H9 (cell line): ENCODE measurements around the gene DAB2IP. TPM values are rescaled to one million over a fixed set of nuclear protein-coding genes. Genes with fewer than 3 reads are reported as not detected.

Experiments used
- DNase-seq: peaks from one replicate; pipeline ENCODE4 v3.0.0-alpha.2; 2017
- H2AFZ ChIP-seq: one replicate; pipeline ENCODE4 v1.6.1; 2013; ENCODE audit warnings: mild to moderate bottlenecking, low read length, control low read depth, moderate library complexity
- H2AK5ac ChIP-seq: 2 replicates; pipeline ENCODE4 v1.6.1; 2013; ENCODE audit warnings: low read length, control low read depth, mixed read lengths; ENCODE audit not compliant: insufficient read length
- H2BK120ac ChIP-seq: one replicate; pipeline ENCODE4 v1.6.1; 2013; ENCODE audit warnings: low read depth, mild to moderate bottlenecking, low read length, control low read depth, inconsistent platforms; ENCODE audit not compliant: poor library complexity, severe bottlenecking
- H2BK12ac ChIP-seq: 2 replicates; pipeline ENCODE4 v1.6.1; 2013; ENCODE audit warnings: low read length, control low read depth, mixed read lengths, low read depth; ENCODE audit not compliant: insufficient read length
- H2BK15ac ChIP-seq: 2 replicates; pipeline ENCODE4 v1.6.1; 2013; ENCODE audit warnings: low read depth, low read length, control low read depth
- H2BK20ac ChIP-seq: one replicate; pipeline ENCODE4 v1.6.1; 2013; ENCODE audit warnings: low read depth, mild to moderate bottlenecking, low read length, control low read depth, inconsistent platforms; ENCODE audit not compliant: poor library complexity, severe bottlenecking
- H2BK5ac ChIP-seq: 2 replicates; pipeline ENCODE4 v1.6.1; 2013; ENCODE audit warnings: low read length, control low read depth, mixed read lengths; ENCODE audit not compliant: insufficient read length
- H3K14ac ChIP-seq: 2 replicates; pipeline ENCODE4 v1.6.1; 2013; ENCODE audit warnings: low read length, control low read depth; ENCODE audit not compliant: insufficient read depth
- H3K18ac ChIP-seq: 2 replicates; pipeline ENCODE4 v1.6.1; 2013; ENCODE audit warnings: low read depth, mild to moderate bottlenecking, mixed read lengths, low read length, control low read depth; ENCODE audit not compliant: insufficient read length
- H3K23ac ChIP-seq: 2 replicates; pipeline ENCODE4 v1.6.1; 2013; ENCODE audit warnings: low read length, control low read depth, mixed read lengths, low read depth; ENCODE audit not compliant: insufficient read length
- H3K23me2 ChIP-seq: 2 replicates; pipeline ENCODE4 v1.6.1; 2013; ENCODE audit warnings: low read depth, mild to moderate bottlenecking, mixed read lengths, low read length, control low read depth; ENCODE audit not compliant: insufficient read length, poor library complexity, severe bottlenecking
- H3K27ac ChIP-seq: 2 replicates; pipeline ENCODE4 v1.5.1; 2013; ENCODE audit warnings: low read length, control low read depth, mixed read lengths, low read depth; ENCODE audit not compliant: insufficient read length
- H3K27me3 ChIP-seq: 2 replicates; pipeline ENCODE4 v1.6.1; 2013; ENCODE audit warnings: low read length, control low read depth, inconsistent platforms; ENCODE audit not compliant: insufficient read depth
- H3K4ac ChIP-seq: 2 replicates; pipeline ENCODE4 v1.6.1; 2013; ENCODE audit warnings: low read depth, mild to moderate bottlenecking, control low read depth, inconsistent platforms, low read length, moderate library complexity
- H3K4me1 ChIP-seq: 2 replicates; pipeline ENCODE4 v1.6.1; 2013; ENCODE audit warnings: low read length, control low read depth, inconsistent platforms; ENCODE audit not compliant: insufficient read depth
- H3K4me2 ChIP-seq: 2 replicates; pipeline ENCODE4 v1.6.1; 2013; ENCODE audit warnings: low read length, control low read depth, mixed read lengths; ENCODE audit not compliant: insufficient read length, insufficient read depth
- H3K56ac ChIP-seq: 2 replicates; pipeline ENCODE4 v1.6.1; 2013; ENCODE audit warnings: low read depth, mild to moderate bottlenecking, mixed read lengths, low read length, control low read depth; ENCODE audit not compliant: insufficient read length
- H3K79me1 ChIP-seq: 2 replicates; pipeline ENCODE4 v1.6.1; 2013; ENCODE audit warnings: low read depth, mild to moderate bottlenecking, moderate library complexity, low read length, control low read depth, inconsistent platforms; ENCODE audit not compliant: insufficient read depth, poor library complexity, severe bottlenecking
- H3K79me2 ChIP-seq: 2 replicates; pipeline ENCODE4 v1.6.1; 2013; ENCODE audit warnings: low read length, control low read depth, inconsistent platforms; ENCODE audit not compliant: insufficient read depth
- H3K9ac ChIP-seq: 2 replicates; pipeline ENCODE4 v1.6.1; 2013; ENCODE audit warnings: low read length, control low read depth, mixed read lengths; ENCODE audit not compliant: insufficient read length; ENCODE audit errors: extremely low read depth
- H3K9me3 ChIP-seq: one replicate; pipeline ENCODE4 v1.6.1; 2013; ENCODE audit warnings: low read depth, low read length, inconsistent platforms; ENCODE audit not compliant: control insufficient read depth
- H3T11ph ChIP-seq: one replicate; pipeline ENCODE4 v1.6.1; 2013; ENCODE audit warnings: mild to moderate bottlenecking, low read length, control low read depth, inconsistent platforms
- H4K20me1 ChIP-seq: one replicate; pipeline ENCODE4 v1.6.1; 2013; ENCODE audit not compliant: control insufficient read depth, insufficient read length, insufficient read depth
- H4K5ac ChIP-seq: 2 replicates; pipeline ENCODE4 v1.6.1; 2013; ENCODE audit warnings: low read depth, mild to moderate bottlenecking, mixed read lengths, low read length, control low read depth; ENCODE audit not compliant: insufficient read length
- H4K8ac ChIP-seq: replicated peaks from 2 replicates; pipeline ENCODE4 v1.6.1; 2013; ENCODE audit warnings: low read length, control low read depth, mixed read lengths, low read depth; ENCODE audit not compliant: insufficient read length
- H4K91ac ChIP-seq: 2 replicates; pipeline ENCODE4 v1.6.1; 2013; ENCODE audit warnings: low read depth, mild to moderate bottlenecking, moderate library complexity, mixed read lengths, low read length, control low read depth; ENCODE audit not compliant: insufficient read length
- H3K27ac Mint-ChIP-seq, 3 experiments: 2 replicates in 2 of 3; 3 replicates in 1 of 3; pipeline ENCODE4 v1.8.0; 2020 to 2021; ENCODE audit warnings: mixed read lengths in 3 of 3, mild to moderate bottlenecking in 1 of 3, moderate library complexity in 1 of 3
- H3K27me3 Mint-ChIP-seq: 2 replicates; pipeline ENCODE4 v1.8.0; 2021; ENCODE audit warnings: low read depth, mild to moderate bottlenecking, moderate library complexity, mixed read lengths
- H3K36me3 Mint-ChIP-seq, 3 experiments: 2 replicates in 2 of 3; 3 replicates in 1 of 3; pipeline ENCODE4 v1.8.0; 2020 to 2021; ENCODE audit warnings: low read depth in 3 of 3, mixed read lengths in 3 of 3; ENCODE audit not compliant: insufficient read depth in 1 of 3
- H3K4me1 Mint-ChIP-seq, 2 experiments: 2 replicates each; pipeline ENCODE4 v1.8.0; 2020; ENCODE audit warnings: mixed read lengths in 2 of 2
- H3K4me3 Mint-ChIP-seq, 2 experiments: 2 replicates in 1 of 2; 3 replicates in 1 of 2; pipeline ENCODE4 v1.8.0; 2020 to 2021; ENCODE audit warnings: mild to moderate bottlenecking in 2 of 2, mixed read lengths in 2 of 2, moderate library complexity in 1 of 2
- H3K9me3 Mint-ChIP-seq, 2 experiments: 2 replicates in 1 of 2; 3 replicates in 1 of 2; pipeline ENCODE4 v1.8.0; 2020; ENCODE audit warnings: mild to moderate bottlenecking in 2 of 2, mixed read lengths in 2 of 2, moderate library complexity in 1 of 2
- WGBS: extraction: QIAGEN DNeasy Blood & Tissue Kit; methylation state at CpG from one replicate; pipeline ENCODE4 v1.1.7; 2013; ENCODE audit warnings: missing lambda C conversion rate, low lambda C conversion rate, mixed read lengths; ENCODE audit not compliant: insufficient read length; ENCODE audit errors: extremely low coverage; 5-methylcytosine and 5-hydroxymethylcytosine counted together
- total RNA-seq: library from RNA; stranded (reverse); gene quantifications from 2 replicates; pipeline ENCODE4 v1.2.1, GENCODE V29; 2021
- TF ChIP-seq, protein P1 (sequence below): fragments of 200-600 bp; sonication (generic); conservative IDR thresholded peaks from 3 replicates; pipeline ENCODE4 v1.8.0; 2021; ENCODE audit warnings: antibody characterized with exemption, mild to moderate bottlenecking

Gene DAB2IP
- total RNA-seq, 1 experiment from 2014 or later, result 22.6 TPM

DNA sequence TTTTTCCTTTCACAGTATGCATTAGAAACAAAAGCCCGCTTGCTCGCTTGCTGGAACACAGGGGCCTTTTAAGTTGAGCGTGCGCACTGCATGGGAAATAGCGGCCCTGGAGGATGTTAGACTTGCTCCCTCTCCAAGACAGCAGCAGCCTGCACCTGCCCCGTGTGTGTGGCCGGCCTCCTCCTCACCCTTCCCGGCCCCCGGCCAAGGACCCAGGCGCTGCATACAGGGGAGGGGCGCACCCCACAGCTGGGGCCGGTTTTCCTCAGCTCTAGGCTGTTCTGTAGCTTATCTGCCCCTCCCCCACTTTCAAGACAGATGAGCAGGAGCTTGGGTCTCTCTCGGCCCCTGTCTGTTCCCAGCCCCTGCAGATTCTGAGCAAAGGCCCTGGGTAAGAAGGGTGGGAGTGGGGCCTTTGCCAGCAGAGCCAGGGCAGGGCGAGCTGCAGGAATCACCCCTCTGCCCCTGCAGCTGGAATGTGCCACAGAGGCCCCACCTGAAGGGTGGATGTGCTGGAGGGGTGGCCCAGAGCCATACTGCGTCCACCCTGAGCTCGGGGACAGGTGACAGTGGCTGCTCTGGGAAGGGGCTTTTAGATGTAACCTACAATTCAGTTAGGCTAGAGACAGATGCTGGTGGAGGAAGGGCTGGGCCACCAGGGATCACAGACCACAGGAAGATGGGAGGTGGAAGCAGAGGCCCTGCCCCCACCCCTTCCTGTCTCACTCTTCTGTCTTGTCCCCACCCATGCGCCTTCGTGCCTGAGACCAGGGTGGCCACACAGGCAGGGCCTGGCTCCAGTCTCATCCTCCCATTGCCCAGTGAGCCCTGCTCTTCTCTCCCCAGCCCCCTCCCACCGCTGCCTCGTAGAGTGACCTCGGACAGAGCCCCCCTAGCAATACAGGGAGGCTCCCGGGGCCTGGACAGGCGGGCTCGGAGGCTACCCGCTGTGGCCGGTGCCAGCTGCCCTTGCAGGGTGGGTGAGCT is 132.4 kb downstream of the DAB2IP start:
- Histone ChIP-seq H2AFZ (no peak overlapping the region), H4K5ac (no peak overlapping the region), H2BK15ac (no peak overlapping the region), H2BK5ac (no peak overlapping the region), H3K4me2 (no peak overlapping the region), H2BK20ac (no peak overlapping the region), H2BK12ac (no peak overlapping the region), H4K20me1 (no peaks in the 10 kb centered on the region), H3T11ph (no peak overlapping the region), H3K4ac (no peak overlapping the region), H4K91ac (no peak overlapping the region), H3K27ac (no peak overlapping the region), H3K14ac (no peak overlapping the region), H3K23me2 (no peaks in the 10 kb centered on the region), H3K9me3 (no peaks in the 10 kb centered on the region), H3K27me3 (no peaks in the 10 kb centered on the region), H3K79me1 (no peaks in the 10 kb centered on the region), H3K4me1 (peaks cover 2% of the 10 kb centered on the region; the same call in 1 of the 2 replicates), H2AK5ac (no peak overlapping the region), H3K56ac (no peak overlapping the region), H3K18ac (no peak overlapping the region), H4K8ac (no peak overlapping the region), H3K79me2 (no peaks in the 10 kb centered on the region), H3K23ac (no peak overlapping the region), H3K9ac (no peak overlapping the region), H2BK120ac (no peak overlapping the region)
- Mint-ChIP-seq H3K36me3 (peaks cover 15 to 35% (median 26%) of the 10 kb centered on the region in 3 experiments; a peak in 6 of 7 replicates), H3K27me3 (no peaks in the 10 kb centered on the region; the same call in 1 of the 2 replicates), H3K4me1 (peaks cover 50 to 53% of the 10 kb centered on the region in 2 experiments), H3K9me3 (no peaks in the 10 kb centered on the region; a peak in 1 of 5 replicates), H3K4me3 (no peak overlapping the region), H3K27ac (peak overlapping the region in 1 of 3 experiments; percentile 68; a peak in 2 of 7 replicates)
- TF ChIP-seq, protein P1, sequence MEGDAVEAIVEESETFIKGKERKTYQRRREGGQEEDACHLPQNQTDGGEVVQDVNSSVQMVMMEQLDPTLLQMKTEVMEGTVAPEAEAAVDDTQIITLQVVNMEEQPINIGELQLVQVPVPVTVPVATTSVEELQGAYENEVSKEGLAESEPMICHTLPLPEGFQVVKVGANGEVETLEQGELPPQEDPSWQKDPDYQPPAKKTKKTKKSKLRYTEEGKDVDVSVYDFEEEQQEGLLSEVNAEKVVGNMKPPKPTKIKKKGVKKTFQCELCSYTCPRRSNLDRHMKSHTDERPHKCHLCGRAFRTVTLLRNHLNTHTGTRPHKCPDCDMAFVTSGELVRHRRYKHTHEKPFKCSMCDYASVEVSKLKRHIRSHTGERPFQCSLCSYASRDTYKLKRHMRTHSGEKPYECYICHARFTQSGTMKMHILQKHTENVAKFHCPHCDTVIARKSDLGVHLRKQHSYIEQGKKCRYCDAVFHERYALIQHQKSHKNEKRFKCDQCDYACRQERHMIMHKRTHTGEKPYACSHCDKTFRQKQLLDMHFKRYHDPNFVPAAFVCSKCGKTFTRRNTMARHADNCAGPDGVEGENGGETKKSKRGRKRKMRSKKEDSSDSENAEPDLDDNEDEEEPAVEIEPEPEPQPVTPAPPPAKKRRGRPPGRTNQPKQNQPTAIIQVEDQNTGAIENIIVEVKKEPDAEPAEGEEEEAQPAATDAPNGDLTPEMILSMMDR, result no peak
- no CpG with 5 or more reads among the region's 26 CpGs for WGBS
- peak; percentile 46 for DNase-seq
